Osteoblast (primary cell): ENCODE results near the gene FOSB. TPM values are rescaled to one million over a fixed set of nuclear protein-coding genes. Genes with fewer than 3 reads are reported as not detected.

Experiments used
- DNase-seq: peaks from one replicate; pipeline ENCODE4 v3.0.0; 2011; ENCODE audit warnings: low spot score, mixed read lengths; ENCODE audit not compliant: insufficient read length; ENCODE audit errors: missing footprints
- H2AFZ ChIP-seq: 2 replicates; pipeline ENCODE4 v1.6.0; 2011; ENCODE audit warnings: mild to moderate bottlenecking, low read length
- H3K27ac ChIP-seq: 2 replicates; pipeline ENCODE4 v1.5.1; 2011; ENCODE audit warnings: mild to moderate bottlenecking, low read depth, low read length, moderate library complexity
- H3K27me3 ChIP-seq: 2 replicates; pipeline ENCODE4 v1.6.0; 2012; ENCODE audit warnings: mild to moderate bottlenecking, control low read depth, inconsistent platforms, low read length, moderate library complexity; ENCODE audit not compliant: insufficient read depth
- H3K36me3 ChIP-seq: 2 replicates; pipeline ENCODE4 v1.5.1; 2011; ENCODE audit warnings: mild to moderate bottlenecking, low read length, control low read depth, moderate library complexity; ENCODE audit not compliant: insufficient read depth
- H3K4me1 ChIP-seq: 2 replicates; pipeline ENCODE4 v1.5.1; 2011; ENCODE audit warnings: mild to moderate bottlenecking, low read length, control low read depth, moderate library complexity; ENCODE audit not compliant: insufficient read depth
- H3K4me2 ChIP-seq: 2 replicates; pipeline ENCODE4 v1.6.0; 2011; ENCODE audit warnings: mild to moderate bottlenecking, low read length; ENCODE audit not compliant: insufficient read depth
- H3K4me3 ChIP-seq: fragments of 200-600 bp; sonication (generic); 3 replicates; pipeline ENCODE4 v1.5.1; 2012; ENCODE audit warnings: mild to moderate bottlenecking, low read length, inconsistent platforms; ENCODE audit not compliant: insufficient read depth
- H3K79me2 ChIP-seq: 2 replicates; pipeline ENCODE4 v1.6.0; 2012; ENCODE audit warnings: mild to moderate bottlenecking, low read length, control low read depth, inconsistent platforms; ENCODE audit not compliant: insufficient read depth
- H3K9me3 ChIP-seq: 2 replicates; pipeline ENCODE4 v1.5.1; 2011; ENCODE audit warnings: low read depth, low read length, control low read depth
- H4K20me1 ChIP-seq: 2 replicates; pipeline ENCODE4 v1.6.0; 2012; ENCODE audit warnings: mild to moderate bottlenecking, low read length, control low read depth; ENCODE audit not compliant: insufficient read depth
- total RNA-seq: library from RNA; depleted of rRNA; stranded (reverse); fragments of >200 nt; gene quantifications from 2 replicates; pipeline ENCODE4 v1.2.3, GENCODE V29; 2012
- TF ChIP-seq, protein P1 (sequence below): IDR thresholded peaks from 2 replicates; pipeline ENCODE4 v1.5.1; 2011; ENCODE audit warnings: mild to moderate bottlenecking, low read depth, low read length, moderate library complexity; ENCODE audit errors: extremely low read depth

The FOSB gene
- total RNA-seq, 1 donor: 3.3 TPM

DNA sequence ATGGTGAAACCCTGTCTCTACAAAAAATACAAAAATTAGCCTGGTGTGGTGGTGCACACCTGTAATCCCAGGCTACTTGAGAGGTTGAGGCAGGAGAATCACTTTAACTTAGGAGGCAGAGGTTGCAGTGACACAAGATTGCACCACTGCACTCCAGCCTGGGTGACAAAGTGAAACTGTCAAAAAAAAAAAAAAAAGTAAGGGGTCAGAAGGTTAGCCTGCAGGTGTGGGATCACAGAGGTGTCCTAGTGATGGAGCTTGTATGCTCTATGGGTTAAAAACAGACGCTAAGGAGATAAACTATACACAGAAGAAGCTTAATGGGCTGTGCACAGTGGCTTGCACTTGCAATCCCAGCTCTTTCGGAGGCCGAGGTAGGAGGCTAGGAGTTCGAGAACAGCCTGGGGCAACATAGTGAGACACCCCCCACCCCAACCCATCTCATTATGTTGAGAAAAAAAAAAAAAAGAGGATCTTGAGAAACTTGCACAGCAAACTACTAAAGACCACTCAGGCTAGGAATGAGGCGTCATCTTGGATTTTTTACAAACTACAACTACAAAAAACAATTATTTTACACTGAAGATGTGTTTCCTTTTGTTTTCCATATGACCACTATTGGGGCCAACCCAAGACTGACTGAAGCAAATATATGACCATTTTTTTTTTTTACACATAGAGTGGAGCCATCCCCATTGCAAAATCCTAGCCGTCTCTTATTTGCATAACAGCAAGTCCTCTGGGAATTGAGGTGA lies 7.9 kb downstream of the FOSB start:
- no peak for DNase-seq
- Histone ChIP-seq H3K4me2 (no peak overlapping the region), H3K79me2 (peaks cover 31% of the 10 kb centered on the region), H3K9me3 (no peaks in the 10 kb centered on the region), H4K20me1 (no peaks in the 10 kb centered on the region), H3K27ac (no peak overlapping the region), H3K36me3 (peaks cover 8% of the 10 kb centered on the region), H3K4me3 (no peak overlapping the region), H3K27me3 (no peaks in the 10 kb centered on the region), H3K4me1 (peaks cover 16% of the 10 kb centered on the region), H2AFZ (no peak overlapping the region)
- TF ChIP-seq, protein P1, sequence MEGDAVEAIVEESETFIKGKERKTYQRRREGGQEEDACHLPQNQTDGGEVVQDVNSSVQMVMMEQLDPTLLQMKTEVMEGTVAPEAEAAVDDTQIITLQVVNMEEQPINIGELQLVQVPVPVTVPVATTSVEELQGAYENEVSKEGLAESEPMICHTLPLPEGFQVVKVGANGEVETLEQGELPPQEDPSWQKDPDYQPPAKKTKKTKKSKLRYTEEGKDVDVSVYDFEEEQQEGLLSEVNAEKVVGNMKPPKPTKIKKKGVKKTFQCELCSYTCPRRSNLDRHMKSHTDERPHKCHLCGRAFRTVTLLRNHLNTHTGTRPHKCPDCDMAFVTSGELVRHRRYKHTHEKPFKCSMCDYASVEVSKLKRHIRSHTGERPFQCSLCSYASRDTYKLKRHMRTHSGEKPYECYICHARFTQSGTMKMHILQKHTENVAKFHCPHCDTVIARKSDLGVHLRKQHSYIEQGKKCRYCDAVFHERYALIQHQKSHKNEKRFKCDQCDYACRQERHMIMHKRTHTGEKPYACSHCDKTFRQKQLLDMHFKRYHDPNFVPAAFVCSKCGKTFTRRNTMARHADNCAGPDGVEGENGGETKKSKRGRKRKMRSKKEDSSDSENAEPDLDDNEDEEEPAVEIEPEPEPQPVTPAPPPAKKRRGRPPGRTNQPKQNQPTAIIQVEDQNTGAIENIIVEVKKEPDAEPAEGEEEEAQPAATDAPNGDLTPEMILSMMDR: no peak

DNA sequence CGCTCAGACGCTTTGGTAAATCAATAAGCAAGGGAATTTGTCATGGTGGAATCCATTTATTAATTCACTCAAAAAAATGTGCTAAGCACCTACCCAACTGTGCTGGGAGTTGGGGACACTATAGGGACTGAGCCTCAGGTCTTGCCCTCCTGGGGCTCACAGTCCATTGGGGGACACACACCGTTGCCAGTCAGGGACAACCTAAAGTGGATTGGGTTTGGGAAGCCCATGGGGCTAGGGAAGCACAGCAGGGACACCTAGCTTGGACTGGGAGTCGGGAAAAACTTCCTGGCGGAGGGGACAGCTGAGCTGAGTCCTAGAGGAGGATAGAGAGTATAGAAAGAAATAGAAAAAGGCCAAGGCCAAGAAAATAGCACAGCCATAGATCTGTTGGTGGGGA lies 8.5 kb downstream of the FOSB start:
- no peak for DNase-seq
- peaks cover 4% of the 10 kb centered on the region for H3K36me3 ChIP-seq
- no peaks in the 10 kb centered on the region for H3K9me3 ChIP-seq
- no peak overlapping the region for H2AFZ ChIP-seq
- H3K4me2 ChIP-seq: no peak overlapping the region
- no peak overlapping the region for H3K4me3 ChIP-seq
- H4K20me1 ChIP-seq: no peaks in the 10 kb centered on the region
- no peaks in the 10 kb centered on the region for H3K27me3 ChIP-seq
- peaks cover 26% of the 10 kb centered on the region for H3K79me2 ChIP-seq
- H3K27ac ChIP-seq: no peak overlapping the region
- TF ChIP-seq, protein P1: no peak
- peaks cover 13% of the 10 kb centered on the region for H3K4me1 ChIP-seq

DNA sequence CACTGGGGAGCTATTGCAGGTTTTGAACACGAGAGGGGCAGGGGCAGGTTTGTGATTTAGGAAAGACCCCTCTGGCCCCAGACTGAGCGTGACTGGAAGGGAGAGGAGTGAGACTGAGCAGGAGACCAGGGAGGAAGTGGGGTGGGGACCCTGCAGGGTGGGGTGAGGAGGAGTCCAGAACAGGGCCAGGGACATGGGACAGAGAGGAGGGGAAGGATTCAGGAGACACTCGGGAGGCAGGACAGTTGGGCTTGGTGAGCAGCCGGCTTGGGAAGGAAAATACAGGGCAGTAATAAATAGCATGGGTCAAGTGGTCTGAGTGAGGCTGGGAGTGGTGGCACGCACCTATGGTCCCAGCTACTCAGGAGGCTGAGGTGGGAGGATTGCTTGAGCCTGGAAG lies 9.4 kb downstream of the FOSB start:
- peaks cover 8% of the 10 kb centered on the region for H3K4me1 ChIP-seq
- H3K9me3 ChIP-seq: no peaks in the 10 kb centered on the region
- H3K27ac ChIP-seq: peak overlapping the region; percentile 98
- no peak overlapping the region for H3K4me3 ChIP-seq
- TF ChIP-seq, protein P1: no peak
- H3K79me2 ChIP-seq: peaks cover 23% of the 10 kb centered on the region
- H4K20me1 ChIP-seq: no peaks in the 10 kb centered on the region
- no peak overlapping the region for H2AFZ ChIP-seq
- peak; percentile 62 for DNase-seq
- H3K27me3 ChIP-seq: no peaks in the 10 kb centered on the region
- H3K4me2 ChIP-seq: peak overlapping the region; percentile 87
- H3K36me3 ChIP-seq: no peaks in the 10 kb centered on the region

DNA sequence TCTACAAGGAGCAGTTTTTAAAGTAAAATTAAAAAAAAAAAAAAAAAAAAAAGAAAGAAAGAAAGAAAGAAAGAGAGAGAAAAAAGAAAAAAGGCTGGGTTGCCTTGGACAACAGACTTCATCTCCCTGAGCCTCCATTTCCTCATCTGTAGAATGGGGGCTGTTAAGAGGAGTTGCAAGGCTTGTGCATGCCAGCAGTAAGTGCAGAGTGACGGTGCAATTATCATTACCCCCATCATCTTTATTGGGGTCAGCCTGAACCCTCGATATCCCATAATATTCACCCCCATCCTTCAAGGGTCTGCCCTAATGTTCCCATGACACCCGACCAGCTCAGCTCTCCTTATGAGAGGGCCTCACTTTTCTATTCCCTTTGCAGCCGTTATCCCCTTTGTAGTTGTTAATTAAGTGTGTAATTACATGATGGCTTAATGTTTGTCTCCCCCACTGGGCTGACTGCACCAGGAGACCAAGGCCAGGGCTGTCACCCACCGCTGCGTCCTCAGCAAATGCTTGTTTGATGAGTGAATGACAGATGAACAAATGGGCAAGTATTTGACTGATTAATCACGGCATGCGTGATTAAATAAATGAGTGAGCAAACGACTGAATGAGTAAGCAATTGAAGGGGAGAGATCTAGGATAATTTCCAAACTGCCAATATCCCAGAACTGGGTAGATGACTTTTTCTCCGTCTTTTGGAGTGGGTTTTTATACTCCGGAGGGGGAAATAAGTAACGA lies 10.1 kb downstream of the FOSB start:
- Histone ChIP-seq H2AFZ (no peak overlapping the region), H4K20me1 (no peaks in the 10 kb centered on the region), H3K27me3 (no peaks in the 10 kb centered on the region), H3K79me2 (peaks cover 21% of the 10 kb centered on the region), H3K27ac (peak overlapping the region; percentile 98), H3K4me3 (peak overlapping the region; percentile 71), H3K9me3 (no peaks in the 10 kb centered on the region), H3K4me1 (peaks cover 6% of the 10 kb centered on the region), H3K4me2 (peak overlapping the region; percentile 87), H3K36me3 (no peaks in the 10 kb centered on the region)
- TF ChIP-seq, protein P1: no peak
- peak; percentile 48 for DNase-seq
